HTERT RPE-1 (cell line): ENCODE data around the gene GADD45G.

Experiments
- in situ Hi-C: fragments of 300-500 bp; cut with MboI; formaldehyde crosslinking; loops from 4 replicates; pipeline ENCODE4 v1.14.3; 2020; ENCODE audit warnings: low sequenced_read_pairs

Gene GADD45G, protein sequence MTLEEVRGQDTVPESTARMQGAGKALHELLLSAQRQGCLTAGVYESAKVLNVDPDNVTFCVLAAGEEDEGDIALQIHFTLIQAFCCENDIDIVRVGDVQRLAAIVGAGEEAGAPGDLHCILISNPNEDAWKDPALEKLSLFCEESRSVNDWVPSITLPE

GRCh38 chr9:89604729-89605464, at the start of gene GADD45G:
TSS of gene GADD45G (plus strand) at chr9:89605012. CDS start at chr9:89605122, 110 bp downstream.
- in situ Hi-C loops, result no loop called here

- in situ Hi-C loops, result no loop called here
Measured at GRCh38 chr9:89555036-89555415, 49.8 kb upstream of the GADD45G start.

GRCh38 chr9:89555451-89556375, 49.1 kb upstream of the GADD45G start:
- in situ Hi-C loops, result no loop called here

DNA sequence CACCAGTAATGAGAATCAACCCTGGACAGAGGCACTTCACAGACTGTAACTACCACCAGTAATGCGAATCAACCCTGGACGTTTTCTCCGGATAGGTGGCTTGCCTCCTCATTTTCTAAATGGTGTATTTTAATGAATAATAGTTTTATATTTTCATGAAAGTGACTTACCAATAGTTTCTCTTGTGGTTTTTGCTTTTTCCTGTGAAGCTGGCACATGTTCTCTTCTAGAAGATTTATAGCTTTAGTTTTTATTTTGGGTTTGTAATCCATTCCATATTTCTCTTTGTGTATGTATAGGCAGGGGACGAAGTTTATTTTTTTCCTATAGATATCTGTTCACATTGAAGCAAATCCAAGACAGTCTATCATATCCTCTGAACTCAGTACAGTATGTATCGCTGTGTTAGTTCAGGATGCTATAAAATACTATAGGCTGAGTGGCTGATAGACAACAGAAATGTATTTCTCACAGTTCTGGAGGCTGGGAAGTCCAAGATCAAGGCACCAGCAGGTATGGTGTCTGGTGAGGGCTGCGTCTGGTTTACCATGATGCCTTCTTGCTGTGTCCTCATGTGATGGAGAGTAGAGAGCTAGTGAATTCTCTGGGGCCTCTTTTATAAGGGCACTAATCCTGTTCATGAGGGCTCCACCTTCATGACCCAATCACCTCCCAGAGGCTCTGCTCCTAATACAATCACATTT, 46.5 kb upstream of the GADD45G start:
- in situ Hi-C loops, result no loop called here

- in situ Hi-C loops, result no loop called here
Measured at GRCh38 chr9:89558948-89559347, 45.9 kb upstream of the GADD45G start.

- in situ Hi-C loops, result no loop called here
Measured at GRCh38 chr9:89562186-89562814, 42.5 kb upstream of the GADD45G start.

- in situ Hi-C loops, result no loop called here
Measured at GRCh38 chr9:89563571-89564345, 41.1 kb upstream of the GADD45G start.

DNA sequence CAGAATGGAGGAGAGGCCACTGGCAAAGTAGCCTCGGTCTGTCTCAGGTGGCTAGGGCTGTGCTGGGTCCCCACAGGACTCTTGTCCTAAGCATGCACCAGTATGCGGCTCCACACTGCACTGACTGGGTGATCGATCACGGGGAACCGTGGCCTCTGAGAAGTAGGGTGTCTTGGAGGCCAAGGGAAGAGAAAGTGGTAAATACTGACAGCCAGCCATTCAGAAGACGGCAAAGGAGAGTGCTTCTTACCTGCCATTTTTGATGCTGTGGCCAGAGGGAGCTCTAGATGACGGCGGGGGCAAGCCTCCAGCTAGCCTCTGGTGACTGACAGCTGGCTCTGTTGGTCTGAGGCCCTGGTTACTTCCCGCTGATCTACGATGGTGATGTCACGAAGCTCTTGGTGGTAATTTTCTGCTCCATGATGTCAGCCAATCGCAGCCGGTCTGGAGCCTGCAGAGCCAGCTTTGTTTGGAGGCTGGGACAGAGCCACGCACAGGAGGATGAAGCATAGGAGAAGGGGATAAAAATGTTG, 40.4 kb upstream of the GADD45G start:
- in situ Hi-C loops, result no loop called here

DNA sequence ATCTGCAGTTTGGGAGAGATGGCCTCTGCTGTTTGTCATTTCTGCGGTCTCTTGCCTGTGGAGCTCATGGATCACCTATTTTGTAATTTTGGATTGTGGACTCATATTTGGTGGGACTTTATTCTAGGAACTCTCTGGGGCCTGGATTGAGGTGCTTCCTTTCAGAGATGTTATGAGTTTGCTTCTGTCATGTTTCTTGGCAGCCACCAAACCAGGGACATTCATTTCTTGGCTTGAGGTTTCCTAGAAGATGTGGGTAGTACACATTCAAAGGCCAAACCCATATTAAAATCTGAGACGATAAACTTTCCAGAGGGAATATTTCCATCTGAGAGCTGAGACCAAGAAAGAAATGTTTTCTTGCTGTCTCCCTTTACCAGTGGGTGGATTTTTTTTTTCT, 37.2 kb upstream of the GADD45G start:
- in situ Hi-C loops, result no loop called here

DNA sequence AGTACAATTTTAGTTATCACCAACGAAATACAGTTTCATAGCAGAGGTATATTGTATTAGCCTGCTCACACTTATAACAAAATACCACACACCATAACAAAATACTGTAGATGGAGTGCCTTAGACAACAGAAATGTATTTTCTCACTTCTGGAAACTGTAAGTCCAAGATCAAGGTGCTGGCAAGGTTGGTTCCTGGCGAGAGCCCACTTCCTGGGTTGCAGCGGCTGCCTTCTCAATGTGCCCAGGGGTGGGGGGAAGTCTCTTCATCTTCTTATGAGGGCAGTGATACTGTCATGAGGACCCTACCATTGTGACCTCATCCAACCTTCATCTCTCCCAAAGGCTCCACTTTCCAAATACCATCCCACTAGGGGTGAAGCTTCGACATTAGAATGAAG, 30.5 kb upstream of the GADD45G start:
- in situ Hi-C loops, result no loop called here

DNA sequence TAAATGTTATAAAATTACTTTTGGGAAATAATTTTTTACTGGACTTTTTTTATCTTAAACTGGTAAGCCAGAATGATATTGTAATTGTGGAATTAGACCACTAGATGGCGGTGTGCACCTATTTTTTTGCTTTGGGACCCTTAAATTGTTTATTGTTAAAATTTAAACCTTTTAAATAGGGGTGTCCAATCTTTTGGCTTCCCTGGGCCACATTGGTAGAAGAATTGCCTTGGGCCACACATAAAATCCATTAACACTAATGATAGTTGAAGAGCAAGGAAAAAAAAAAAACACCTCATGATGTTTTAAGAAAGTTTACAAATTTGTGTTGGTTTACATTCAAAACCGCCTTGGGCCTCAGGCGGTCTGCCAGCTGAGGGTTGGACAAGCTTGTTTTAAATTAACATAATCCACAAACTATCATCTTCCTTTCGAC, 28.4 kb upstream of the GADD45G start:
- in situ Hi-C loops, result no loop called here

GRCh38 chr9:89577363-89577762, 27.4 kb upstream of the GADD45G start:
- in situ Hi-C loops, result no loop called here

DNA sequence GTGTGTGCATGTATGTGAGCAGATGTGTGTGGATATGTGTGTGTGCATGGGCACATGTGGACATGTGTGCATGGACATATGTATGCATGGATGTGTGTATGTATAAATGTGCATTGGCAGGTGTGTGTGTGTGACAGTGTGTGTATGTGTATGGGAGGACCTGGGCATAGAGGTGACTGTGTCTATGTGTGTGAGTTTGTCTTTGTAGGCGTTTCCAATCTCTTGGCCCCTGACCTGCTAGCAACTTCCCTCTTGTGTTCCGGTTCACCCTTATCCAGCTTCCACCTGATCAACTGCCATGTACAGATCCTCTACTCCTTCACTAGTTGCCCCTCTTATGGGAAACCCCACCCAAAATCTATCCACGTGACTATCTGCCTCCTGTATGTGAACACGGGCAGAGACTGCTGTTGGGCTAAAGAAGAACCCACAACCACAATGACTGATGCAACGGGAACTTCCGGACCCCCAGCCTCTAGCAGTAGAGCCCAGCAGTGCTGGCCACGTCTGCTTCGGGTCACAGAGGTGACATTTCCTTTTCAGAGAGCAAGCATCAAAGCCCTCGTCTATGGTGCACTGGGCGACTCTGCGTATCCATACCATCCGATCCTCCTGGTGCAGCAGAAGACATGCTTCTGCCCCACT, 24.9 kb upstream of the GADD45G start:
- in situ Hi-C loops, result no loop called here

GRCh38 chr9:89586311-89586710, 18.5 kb upstream of the GADD45G start:
- in situ Hi-C loops, result no loop called here

DNA sequence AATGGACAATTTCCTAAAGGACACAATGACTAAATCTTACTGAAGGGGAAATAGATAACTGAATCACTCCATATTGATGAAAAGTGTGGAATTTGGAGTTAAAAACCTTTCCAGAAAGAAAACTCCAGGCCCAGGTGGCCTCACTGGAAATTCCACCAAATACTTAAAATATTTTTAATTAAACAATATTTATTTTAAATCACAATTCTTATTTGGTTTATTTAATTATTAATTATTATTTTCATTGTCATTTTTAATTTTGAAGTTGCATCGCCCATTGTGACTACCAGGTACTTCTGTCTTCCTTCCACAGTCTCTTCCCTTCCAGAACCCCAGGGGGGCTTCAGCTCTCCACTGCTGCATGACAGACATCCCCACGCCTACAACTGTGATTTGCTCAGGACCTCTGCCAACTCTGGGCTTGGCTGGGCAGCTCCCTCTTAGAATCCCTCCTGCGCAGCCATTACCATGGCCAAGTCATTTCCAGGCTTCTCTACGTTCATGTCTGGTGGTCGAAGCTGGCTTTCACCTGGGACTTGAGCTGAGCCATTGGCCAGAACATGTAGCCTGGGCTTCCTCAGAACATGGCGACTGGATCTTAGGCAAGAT, 16.4 kb upstream of the GADD45G start:
- in situ Hi-C loops, result no loop called here

GRCh38 chr9:89590415-89590814, 14.4 kb upstream of the GADD45G start:
- in situ Hi-C loops, result no loop called here

- in situ Hi-C loops, result no loop called here
Measured at GRCh38 chr9:89591274-89592212, 13.3 kb upstream of the GADD45G start.
